ENCODE measurements around the gene BEAN1. TPM values are rescaled to one million over a fixed set of nuclear protein-coding genes. Genes with fewer than 3 reads are reported as not detected.

The BEAN1 gene
- total and polyA plus RNA-seq, 7 donors, result 0.01 to 0.08 TPM; not detected in 5

DNA sequence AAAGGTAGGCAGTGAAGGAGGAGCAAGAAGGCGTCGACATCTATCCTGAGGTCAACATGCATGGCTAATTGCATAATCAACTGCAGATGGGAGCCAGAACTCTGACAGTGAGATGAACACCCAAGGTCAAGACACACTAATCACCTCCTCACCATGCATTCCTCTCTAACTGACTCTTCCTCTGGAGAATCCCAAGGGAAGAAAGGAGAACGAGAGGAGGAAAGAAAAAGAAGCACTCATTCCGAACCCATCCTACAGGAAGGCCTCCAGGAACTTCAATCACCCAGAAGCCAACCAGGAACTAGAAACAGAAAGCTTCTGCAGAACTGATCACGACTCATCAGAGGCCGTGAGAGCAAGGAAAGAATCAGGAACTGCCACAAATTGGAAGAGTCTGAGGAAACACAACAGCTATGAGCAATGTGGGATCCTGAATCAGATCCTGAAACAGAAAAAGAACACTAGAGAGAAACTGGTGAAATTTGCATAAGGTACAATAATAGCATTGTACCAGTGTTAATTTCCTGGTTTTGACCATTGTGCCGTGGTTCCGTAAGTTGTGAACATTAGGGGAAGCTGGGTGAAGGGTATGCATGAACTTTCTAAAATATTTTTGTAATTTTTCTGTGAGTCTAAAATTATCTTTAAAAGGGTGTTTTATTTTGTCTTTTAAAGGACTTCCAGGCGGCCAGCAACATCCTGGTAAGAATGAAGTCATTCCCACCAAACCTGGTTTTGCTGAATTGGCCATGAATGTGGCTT is 10.0 kb upstream of the BEAN1 start:
- no peaks in the 10 kb centered on the region for H3K36me3 ChIP-seq (ENCODE audit: insufficient read depth in 1 of 2, low read depth in 1 of 2)
- ATAC-seq, result no peak
- 67 to 79% (median 78%) methylated on average over 8 to 9 of the region's 9 CpGs for WGBS, 3 donors
- intact Hi-C loops (cut with DNase I), result no loop called here
- no peaks in the 10 kb centered on the region for H3K4me1 ChIP-seq
- H3K27me3 ChIP-seq (ENCODE audit: insufficient read depth in 3 of 3, low read length in 2 of 3), result peaks cover 0 to 21% (median 5%) of the 10 kb centered on the region in 3 donors
- peaks cover 6% of the 10 kb centered on the region for H3K9me3 ChIP-seq
- TF ChIP-seq, protein P1, sequence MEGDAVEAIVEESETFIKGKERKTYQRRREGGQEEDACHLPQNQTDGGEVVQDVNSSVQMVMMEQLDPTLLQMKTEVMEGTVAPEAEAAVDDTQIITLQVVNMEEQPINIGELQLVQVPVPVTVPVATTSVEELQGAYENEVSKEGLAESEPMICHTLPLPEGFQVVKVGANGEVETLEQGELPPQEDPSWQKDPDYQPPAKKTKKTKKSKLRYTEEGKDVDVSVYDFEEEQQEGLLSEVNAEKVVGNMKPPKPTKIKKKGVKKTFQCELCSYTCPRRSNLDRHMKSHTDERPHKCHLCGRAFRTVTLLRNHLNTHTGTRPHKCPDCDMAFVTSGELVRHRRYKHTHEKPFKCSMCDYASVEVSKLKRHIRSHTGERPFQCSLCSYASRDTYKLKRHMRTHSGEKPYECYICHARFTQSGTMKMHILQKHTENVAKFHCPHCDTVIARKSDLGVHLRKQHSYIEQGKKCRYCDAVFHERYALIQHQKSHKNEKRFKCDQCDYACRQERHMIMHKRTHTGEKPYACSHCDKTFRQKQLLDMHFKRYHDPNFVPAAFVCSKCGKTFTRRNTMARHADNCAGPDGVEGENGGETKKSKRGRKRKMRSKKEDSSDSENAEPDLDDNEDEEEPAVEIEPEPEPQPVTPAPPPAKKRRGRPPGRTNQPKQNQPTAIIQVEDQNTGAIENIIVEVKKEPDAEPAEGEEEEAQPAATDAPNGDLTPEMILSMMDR (IDR thresholded peaks at IDR 0.05), result no peak
- DNase-seq, result no peak
- no peak overlapping the region for H3K27ac ChIP-seq
- no peak overlapping the region for H3K4me3 ChIP-seq

DNA sequence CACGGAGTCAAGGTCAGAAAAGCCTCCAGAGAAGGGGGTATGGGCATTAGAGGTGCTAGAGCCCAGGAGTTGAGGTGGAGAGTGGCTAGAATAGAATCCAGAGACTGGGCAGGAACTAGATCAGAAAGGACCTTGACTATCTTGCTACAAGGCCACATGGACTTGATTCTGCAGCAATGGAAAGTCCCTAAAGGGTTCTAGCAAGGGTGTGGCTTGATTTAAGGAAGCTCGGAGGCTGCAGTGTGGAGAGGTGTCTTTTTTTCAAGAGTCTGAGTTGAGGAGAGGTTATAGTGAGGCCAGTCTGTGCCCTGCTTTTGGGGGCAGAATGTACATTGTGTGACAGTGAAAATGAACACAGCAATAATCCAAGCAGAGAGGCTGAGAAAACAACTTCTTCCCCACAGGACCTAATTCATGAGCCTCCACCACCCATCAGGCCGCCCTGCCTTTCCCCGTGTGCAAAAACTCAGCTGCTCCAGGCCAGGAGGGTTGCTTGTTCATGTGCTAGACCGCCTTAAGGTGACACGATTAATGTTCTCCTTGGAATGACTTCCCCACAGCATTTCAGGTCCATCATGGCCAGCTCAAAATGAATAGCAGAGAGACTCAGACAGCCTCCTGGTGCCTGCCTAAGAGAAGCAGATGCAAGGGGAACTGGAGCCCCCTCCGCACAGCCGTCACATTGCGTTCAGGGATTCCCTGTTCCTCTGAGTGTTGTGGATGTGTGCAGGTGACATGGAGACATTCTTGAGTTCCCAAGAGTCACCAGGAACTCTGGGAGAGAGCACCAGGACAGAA is 8.7 kb upstream of the BEAN1 start:
- no peak for ATAC-seq
- intact Hi-C loops (cut with DNase I), result no loop called here
- no peak overlapping the region for H3K4me3 ChIP-seq

GRCh38 chr16:66419527-66419926 is 7.6 kb upstream of the BEAN1 start:
- H3K9me3 ChIP-seq, result no peaks in the 10 kb centered on the region
- WGBS, 3 donors, result 61 to 67% (median 62%) methylated on average over 3 of the region's 3 CpGs
- intact Hi-C loops (cut with DNase I), result no loop called here
- H3K27me3 ChIP-seq (ENCODE audit: insufficient read depth in 3 of 3, low read length in 2 of 3), result peaks cover 0 to 26% (median 5%) of the 10 kb centered on the region in 3 donors
- no peak for ATAC-seq
- H3K36me3 ChIP-seq (ENCODE audit: insufficient read depth in 1 of 2, low read depth in 1 of 2), result no peaks in the 10 kb centered on the region
- no peak overlapping the region for H3K4me3 ChIP-seq
- TF ChIP-seq, protein P1 (IDR thresholded peaks at IDR 0.05), result no peak
- DNase-seq, result no peak
- no peak overlapping the region for H3K27ac ChIP-seq
- H3K4me1 ChIP-seq, result no peaks in the 10 kb centered on the region

More for the DNA sequence above, 8.7 kb upstream of the BEAN1 start:
- no peaks in the 10 kb centered on the region for H3K36me3 ChIP-seq (ENCODE audit: insufficient read depth in 1 of 2, low read depth in 1 of 2)
- peaks cover 0 to 21% (median 5%) of the 10 kb centered on the region in 3 donors for H3K27me3 ChIP-seq (ENCODE audit: insufficient read depth in 3 of 3, low read length in 2 of 3)
- TF ChIP-seq, protein P1 (IDR thresholded peaks at IDR 0.05), result no peak
- H3K9me3 ChIP-seq, result no peaks in the 10 kb centered on the region
- H3K4me1 ChIP-seq, result no peaks in the 10 kb centered on the region
- no peak overlapping the region for H3K27ac ChIP-seq
- DNase-seq, result no peak
- 66 to 82% (median 79%) methylated on average over 9 of the region's 9 CpGs for WGBS, 3 donors

DNA sequence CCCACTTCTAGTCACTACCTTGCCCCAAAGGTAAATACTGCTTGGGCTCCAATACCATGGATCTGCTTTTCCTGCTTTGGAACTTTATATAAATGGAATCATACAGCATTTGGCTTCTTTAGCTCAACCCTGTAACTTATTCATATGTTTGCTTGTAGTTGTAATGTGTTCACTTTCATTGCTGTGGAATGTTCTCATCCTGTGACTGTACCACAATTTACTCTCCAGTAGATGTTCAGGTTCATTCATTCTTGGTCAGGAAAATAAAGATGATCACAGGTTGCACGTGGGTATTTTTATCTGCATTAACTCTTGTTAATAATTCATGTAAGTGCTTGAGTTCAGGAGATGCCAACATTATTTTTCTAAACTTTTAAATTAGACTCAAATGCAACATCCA is 6.7 kb upstream of the BEAN1 start:
- Histone ChIP-seq H3K4me3 (no peak overlapping the region), H3K9me3 (no peaks in the 10 kb centered on the region), H3K36me3 (ENCODE audit: insufficient read depth in 1 of 2, low read depth in 1 of 2) (no peaks in the 10 kb centered on the region), H3K27me3 (ENCODE audit: insufficient read depth in 3 of 3, low read length in 2 of 3) (peaks cover 0 to 31% (median 5%) of the 10 kb centered on the region in 3 donors), H3K4me1 (no peaks in the 10 kb centered on the region), H3K27ac (no peak overlapping the region)
- WGBS, 3 donors, result 51 to 57% (median 56%) methylated on average over 1 of the region's 1 CpG
- intact Hi-C loops (cut with DNase I), result no loop called here
- no peak for ATAC-seq
- no peak for DNase-seq
- TF ChIP-seq, protein P1 (IDR thresholded peaks at IDR 0.05), result no peak
